Medulla oblongata (tissue), 1 donor: ENCODE measurements around the gene PSMD10.

ENCODE experiments used
- DNase-seq: peaks from one replicate; pipeline ENCODE4 v3.0.0-alpha.2; 2015; ENCODE audit errors: extremely low spot score

Gene PSMD10

DNA sequence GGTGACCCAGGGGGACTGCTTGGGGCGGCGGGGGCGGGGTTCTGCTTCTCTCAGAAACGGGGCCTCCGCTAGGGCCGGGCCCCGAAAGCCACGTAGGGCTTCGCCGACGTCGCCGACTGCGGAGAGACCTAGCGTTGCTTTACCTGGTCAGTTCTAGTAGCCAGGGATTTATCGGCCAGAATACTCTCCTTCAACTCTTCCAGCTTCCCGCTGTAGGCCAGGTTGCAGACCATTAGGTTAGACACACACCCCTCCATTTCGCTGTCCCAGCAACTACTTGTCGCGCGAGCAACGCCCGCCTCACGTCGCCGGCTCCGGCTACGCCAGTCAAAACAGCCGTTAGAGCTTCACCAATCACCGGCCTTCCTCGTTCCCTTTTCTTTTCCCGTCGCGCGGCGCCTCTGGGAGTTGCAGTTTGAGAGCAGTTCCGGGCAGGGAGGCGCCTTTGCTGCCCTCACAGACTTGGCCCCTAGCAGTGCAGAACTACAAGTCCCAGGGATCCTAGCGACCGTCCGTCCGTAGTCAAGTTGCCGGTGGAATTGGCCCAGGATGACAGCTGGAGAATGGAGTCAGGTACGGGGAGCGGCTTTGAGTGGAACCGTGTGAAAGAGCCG is at the start of gene PSMD10, which contains the start of gene ATG4A:
Gene PSMD10 (minus strand): TSS at position 279 of the 614 bp plus-strand sequence. CDS start 22 bp downstream, at position 257.
Gene ATG4A (plus strand): TSS at position 515 of the 614 bp plus-strand sequence. CDS start 49 bp downstream, at position 564.
- DNase-seq = peak; percentile 97

GRCh38 chrX:108138814-108139702 is 47.7 kb upstream of the PSMD10 start:
- DNase-seq = no peak

DNA sequence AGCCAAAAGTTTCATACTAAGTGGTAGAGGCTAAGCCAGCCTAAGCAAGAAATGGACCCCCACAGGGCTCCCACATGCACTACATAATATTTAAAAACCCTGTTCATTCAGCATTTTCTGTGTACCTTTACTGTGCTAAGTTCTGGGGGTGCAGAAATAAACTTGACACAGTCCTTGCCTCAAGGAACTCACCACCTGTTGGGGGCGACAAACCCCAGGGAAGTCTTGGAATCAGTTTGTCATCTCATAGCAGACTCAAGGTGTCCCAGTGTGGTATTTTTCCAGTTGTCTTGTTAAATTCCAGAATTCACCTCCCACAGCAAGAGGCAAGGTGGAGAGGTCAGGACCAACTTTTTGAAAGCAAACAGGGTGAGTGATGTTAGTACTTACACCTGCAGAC is 43.4 kb upstream of the PSMD10 start:
- no peak for DNase-seq

GRCh38 chrX:108132876-108133275 is 41.5 kb upstream of the PSMD10 start:
- DNase-seq = peak; percentile 13

DNA sequence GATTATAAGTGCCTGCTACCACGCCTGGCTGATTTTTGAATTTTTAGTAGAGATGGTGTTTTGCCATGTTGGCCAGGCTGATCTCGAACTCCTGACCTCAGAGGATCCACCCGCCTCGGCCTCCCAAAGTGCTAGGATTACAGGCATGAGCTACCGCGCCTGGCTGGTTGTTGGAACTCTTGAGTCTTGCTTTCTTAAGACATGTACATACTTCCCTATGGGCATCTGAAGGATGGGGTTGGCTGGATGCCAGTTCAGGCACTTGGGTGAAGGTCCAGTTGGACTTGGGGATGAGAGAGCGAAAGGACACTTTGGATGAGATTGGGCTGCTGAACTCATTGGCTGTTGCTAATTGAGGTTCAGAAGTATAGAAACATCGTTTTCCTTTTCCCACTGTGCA is 40.7 kb upstream of the PSMD10 start:
- no peak for DNase-seq

DNA sequence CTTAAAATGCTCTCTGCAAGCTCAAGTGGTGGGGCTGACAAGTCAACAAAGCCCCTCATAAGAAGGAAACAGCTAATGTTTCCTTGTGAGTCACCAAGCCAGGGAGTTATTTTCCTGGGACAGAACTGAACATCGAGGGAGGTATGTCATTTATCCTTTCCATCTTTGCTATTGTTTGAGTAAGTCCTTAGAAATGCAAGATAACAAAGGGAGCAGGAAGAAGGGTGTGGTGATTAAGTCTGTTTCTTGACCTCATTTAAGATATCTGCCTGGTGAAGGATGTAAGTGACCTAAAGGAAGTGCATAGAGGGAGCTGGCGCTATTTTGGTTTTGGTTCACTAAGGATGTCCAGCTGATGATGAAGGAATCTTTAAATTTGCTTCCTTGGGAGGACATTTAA is 40.1 kb upstream of the PSMD10 start:
- no peak for DNase-seq

GRCh38 chrX:108130889-108131288 is 39.5 kb upstream of the PSMD10 start:
- no peak for DNase-seq

DNA sequence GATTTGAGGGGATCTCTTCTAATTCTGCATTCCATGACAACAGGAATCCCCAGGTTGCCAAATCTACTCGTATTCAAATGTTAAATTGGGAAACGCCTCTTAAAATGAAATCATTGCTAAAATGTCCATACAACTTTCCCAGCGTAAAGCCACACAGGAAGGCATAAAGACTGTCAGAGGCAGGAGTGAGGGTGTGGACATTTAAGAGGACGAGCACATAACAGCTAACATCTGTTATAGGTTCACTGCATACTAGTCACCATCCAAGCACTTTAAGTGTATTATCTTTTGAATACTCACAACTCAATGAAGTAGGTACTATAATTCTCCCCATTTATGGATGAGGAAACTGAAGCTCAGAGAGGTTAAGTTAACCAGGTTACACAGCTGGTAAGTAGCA is 35.8 kb upstream of the PSMD10 start:
- no peak for DNase-seq

DNA sequence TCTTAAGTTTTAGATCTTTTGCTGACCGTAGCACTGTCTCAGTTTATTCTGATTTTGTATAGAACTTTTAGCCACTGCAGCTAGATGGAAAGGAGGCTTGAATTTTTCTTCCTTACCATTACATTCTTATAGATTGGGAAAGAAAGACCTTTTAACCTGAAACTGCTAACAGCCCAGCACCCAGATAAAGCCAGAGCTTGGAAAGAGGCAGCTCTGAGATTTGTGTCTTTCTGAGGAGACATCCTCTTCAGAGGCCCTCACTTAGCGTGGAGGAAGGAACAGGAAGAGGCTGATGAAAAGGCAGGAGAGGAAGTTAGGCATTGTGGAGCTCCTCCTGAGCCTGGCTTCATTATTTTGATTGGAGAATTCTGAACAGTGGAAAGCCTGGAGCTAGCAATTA is 35.3 kb upstream of the PSMD10 start:
- DNase-seq = no peak

- DNase-seq = no peak
These were observed 32.4 kb upstream of the PSMD10 start for GRCh38 chrX:108123591-108124366.

GRCh38 chrX:108122748-108123147 is 31.4 kb upstream of the PSMD10 start:
- no peak for DNase-seq

DNA sequence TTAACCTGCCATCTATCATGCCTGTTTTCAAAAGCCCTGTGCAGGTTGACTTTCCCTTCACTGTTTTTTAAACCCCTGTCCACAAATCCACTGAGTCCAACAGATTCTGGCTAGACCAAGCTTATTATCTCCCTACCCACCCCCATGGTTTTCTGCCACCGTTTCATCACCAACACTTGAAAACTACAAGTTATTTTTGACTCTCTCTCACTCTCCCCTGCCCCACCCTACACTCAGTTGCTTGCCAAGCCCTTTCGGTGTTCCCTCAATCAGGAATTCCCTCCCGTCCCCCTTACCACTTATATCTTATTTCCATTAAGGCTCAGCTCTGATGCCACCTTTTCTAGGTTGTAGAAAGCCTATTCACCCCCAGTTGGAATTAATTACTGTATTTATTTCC is 29.9 kb upstream of the PSMD10 start:
- DNase-seq = no peak

DNA sequence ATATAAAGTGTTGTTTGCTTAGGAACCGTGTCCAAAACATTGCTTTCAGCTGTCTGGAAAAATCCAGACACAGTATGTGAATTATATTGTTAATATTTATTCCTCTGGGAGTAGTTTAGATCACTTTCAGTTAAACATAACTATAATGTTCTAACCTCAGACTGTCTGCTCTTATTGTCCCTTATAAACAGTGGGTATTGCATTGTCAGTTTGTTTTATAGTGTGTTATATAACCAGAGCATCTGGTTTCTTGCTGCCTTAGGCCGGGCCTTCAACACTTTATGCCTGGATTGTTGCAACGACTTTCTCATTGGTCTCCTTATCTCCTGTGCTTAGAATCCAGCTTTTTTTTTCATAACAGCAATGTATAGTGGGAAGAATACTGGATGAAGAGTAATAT is 26.6 kb upstream of the PSMD10 start:
- DNase-seq = no peak

DNA sequence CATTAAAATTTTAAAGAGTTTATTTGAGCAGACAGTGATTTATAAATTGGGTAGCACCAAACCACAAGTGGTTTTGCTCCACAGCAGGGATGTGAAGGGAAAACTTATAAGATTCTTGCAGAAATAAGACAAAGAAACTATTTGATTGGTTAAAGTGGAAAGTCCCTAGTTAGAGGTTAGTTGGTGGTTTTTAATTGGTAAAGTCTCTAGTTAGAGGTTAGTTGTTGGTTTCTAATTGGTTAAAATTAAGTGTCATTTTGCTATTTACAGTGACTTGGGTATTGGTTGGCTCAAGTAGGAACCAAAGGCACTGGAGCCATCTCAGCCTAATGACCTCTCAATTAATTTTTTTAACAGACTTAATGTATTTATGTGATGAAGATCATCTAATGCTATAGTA is 23.2 kb upstream of the PSMD10 start:
- DNase-seq = no peak

GRCh38 chrX:108105473-108105872 is 14.1 kb upstream of the PSMD10 start:
- no peak for DNase-seq

DNA sequence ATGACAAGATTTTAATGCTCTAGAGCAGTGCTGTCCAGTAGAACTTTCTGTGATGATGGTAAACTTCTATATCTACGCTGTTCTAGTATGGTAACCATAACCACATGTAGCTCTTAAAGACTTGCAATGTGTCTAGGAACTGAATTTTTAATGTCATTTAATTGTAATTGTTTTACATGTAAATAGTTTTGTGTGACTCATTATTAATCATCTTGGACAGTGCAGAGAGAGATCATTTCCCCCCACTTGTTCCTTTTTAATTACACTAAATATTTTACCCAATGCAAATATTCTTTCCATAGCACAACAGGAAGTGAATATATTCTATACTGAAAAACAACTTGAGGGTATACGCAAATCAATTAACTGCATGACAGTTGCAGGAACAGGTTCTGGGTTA is 6.0 kb upstream of the PSMD10 start:
- no peak for DNase-seq

DNA sequence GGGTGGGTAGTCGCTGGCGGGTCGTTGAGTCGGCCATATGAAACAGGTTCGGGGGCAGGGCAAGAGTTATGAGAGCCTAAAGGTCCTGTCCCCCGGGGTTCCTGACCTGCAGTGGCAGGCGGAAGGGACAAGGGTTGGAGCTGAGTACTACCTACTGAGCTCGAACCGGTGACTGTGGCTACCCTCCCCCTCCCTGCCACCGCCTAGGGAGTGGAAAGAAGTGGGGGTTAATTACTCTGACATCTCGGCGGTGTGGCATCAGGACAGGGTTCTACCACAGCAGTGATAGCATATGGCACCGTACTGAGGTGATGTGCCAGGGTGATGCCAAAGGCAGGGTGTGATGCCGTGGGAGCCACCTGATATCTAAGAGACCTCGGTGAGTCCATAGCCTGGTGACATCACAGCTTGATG is 543 bp upstream of the PSMD10 start:
- DNase-seq = no peak

- DNase-seq = peak; percentile 2
These were observed 665 bp downstream of the PSMD10 start for GRCh38 chrX:108090491-108091263.

- DNase-seq = no peak
These were observed 2.8 kb downstream of the PSMD10 start for GRCh38 chrX:108088511-108088910.

GRCh38 chrX:108087792-108088191 is 3.5 kb downstream of the PSMD10 start:
- DNase-seq = no peak

- no peak for DNase-seq
These were observed 10.2 kb downstream of the PSMD10 start for GRCh38 chrX:108081110-108081509.

DNA sequence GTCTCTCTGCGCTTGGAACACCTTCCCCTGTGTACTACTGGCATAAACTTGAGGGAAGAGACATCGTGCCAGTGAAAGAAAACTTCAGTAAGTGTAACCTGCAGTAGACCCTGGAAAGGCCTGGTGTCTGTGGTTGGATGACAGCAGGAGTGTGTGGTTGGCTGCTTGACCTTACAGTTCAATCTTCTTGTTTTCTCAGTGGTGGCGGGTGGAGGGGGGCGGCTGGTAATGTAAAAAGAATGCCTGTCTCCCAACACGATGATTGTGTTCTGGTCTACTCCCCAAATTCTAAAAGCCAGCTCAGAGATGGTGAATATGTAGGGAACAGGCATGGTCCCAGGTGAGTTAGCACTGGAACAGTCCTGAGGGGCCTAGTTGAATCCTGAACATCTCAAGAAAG is 18.6 kb downstream of the PSMD10 start:
- DNase-seq = no peak
